ENCODE data around the gene THY1.

Gene THY1

GRCh38 chr11:119368121-119369034 is 54.6 kb downstream of the THY1 start:
- peak; percentile 81 for DNase-seq

- peak; percentile 42 for DNase-seq
These were observed 55.3 kb downstream of the THY1 start for GRCh38 chr11:119367661-119368120.

All from femur (tissue), 1 donor.